H4 (cell line): ENCODE results near the gene ZC3H10. TPM values are rescaled to one million over a fixed set of nuclear protein-coding genes. Genes with fewer than 3 reads are reported as not detected.
"Not testable (repeated sequence)": the region's sequence is repeated elsewhere in the genome, so short reads cannot be mapped to it uniquely, and the experiment has no call there.

Experiments used
- DNase-seq: peaks from one replicate; pipeline ENCODE4 v3.0.0-alpha.2; 2015; ENCODE audit warnings: low spot score
- total RNA-seq: library from RNA; depleted of rRNA; stranded (reverse); fragments of >200 nt; shearing (Covaris generic); gene quantifications from 2 replicates; pipeline ENCODE4 v1.2.3, GENCODE V29; 2014

Gene ZC3H10
- total RNA-seq, 1 experiment from 2014 or later, result 1.9 TPM

GRCh38 chr12:56154818-56155217 lies 36.8 kb downstream of the ZC3H10 start:
- DNase-seq, result no peak

DNA sequence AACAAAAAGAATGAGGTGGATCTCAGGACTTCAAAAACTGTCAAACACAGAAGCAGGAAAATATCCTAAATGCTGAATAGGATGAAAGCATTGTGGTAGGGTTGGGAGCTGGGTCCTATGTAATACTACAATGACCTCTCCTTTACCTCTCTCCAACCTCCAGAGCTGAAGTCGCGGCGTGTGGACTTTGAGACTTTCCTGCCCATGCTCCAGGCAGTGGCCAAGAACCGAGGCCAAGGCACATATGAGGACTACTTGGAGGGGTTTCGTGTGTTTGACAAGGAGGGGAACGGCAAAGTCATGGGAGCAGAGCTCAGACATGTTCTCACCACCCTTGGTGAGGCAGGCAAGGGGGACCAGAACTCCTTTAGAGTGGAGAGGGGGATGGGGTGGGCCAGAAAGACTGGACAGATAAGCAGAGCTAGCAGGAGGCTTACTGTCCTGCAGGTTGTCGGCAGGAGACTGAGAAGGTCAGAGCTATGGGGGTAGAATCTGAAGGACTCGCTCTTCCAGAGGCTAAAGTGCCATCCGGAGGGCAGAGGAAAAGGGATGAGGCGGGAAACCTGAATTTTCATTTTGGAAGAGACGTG lies 37.3 kb downstream of the ZC3H10 start:
- no peak for DNase-seq

GRCh38 chr12:56156464-56157200 lies 38.6 kb downstream of the ZC3H10 start:
- not testable (repeated sequence) for DNase-seq

- peak; percentile 78 for DNase-seq
These were observed 39.3 kb downstream of the ZC3H10 start for GRCh38 chr12:56157201-56158028.

GRCh38 chr12:56158029-56158925 lies 40.2 kb downstream of the ZC3H10 start, which contains the start of gene MYL6:
Gene MYL6 (plus strand): TSS chr12:56158359. CDS start chr12:56158402, 43 bp downstream.
- DNase-seq, result peak; percentile 99

DNA sequence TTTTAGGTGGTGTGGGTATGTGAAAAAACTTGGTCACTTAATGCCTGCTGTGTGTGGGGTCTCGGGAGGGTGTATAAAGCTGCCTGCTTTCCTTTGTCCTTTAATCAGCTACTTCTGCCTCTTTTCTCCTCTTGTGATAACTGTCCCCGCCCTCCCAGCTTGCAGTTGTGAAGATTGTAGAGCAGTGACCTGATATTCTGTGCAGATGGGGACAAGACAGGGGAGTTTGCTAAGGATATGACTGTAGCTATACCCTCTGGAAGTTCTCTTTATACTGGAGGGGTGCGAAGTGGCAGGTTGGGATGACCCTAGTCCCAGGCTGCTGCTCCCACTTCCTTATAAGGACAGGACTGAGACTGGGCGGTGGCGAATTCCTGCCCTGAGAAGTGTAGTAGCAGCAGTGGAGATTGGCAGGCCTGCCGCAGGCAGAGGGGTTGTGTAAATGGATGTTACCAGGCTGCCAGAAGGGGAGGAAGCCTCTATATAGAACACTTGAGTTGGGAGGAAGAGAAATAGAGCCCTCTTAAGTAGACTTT lies 40.9 kb downstream of the ZC3H10 start:
- peak; percentile 76 for DNase-seq

GRCh38 chr12:56159482-56160192 lies 41.6 kb downstream of the ZC3H10 start:
- no peak for DNase-seq

- DNase-seq, result no peak
These were observed 42.2 kb downstream of the ZC3H10 start for GRCh38 chr12:56160193-56160763.

DNA sequence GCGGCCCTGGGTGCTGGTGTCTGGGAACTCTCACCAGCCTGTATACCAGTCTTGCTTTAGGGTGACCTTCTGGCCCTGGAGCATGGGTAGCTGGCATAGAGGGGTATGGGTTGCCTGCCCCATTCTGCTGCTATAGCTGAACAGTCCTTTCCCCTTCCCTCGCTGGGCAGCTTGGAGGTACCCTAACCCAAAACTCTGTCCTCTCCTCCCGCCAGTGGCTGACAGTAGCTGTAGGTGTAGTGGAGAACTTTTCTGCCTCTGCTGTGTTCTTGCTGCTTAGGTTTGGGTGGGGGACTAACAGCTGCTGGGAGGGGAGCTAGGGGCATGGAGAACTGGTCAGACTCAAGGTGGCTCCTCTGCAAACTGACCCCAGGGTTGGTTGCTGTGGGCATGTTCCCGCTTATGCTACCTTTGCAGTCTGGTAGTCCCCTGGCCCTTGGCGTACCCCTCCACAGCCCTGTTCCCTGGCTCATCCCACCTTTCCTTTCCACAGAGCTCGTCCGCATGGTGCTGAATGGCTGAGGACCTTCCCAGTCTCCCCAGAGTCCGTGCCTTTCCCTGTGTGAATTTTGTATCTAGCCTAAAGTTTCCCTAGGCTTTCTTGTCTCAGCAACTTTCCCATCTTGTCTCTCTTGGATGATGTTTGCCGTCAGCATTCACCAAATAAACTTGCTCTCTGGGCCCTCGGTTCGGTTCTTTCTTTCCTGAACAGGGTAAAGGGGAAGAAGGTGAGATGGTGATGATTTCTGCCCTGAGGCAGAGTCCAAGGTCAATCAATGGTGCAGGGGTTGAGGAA lies 43.0 kb downstream of the ZC3H10 start:
- no peak for DNase-seq

DNA sequence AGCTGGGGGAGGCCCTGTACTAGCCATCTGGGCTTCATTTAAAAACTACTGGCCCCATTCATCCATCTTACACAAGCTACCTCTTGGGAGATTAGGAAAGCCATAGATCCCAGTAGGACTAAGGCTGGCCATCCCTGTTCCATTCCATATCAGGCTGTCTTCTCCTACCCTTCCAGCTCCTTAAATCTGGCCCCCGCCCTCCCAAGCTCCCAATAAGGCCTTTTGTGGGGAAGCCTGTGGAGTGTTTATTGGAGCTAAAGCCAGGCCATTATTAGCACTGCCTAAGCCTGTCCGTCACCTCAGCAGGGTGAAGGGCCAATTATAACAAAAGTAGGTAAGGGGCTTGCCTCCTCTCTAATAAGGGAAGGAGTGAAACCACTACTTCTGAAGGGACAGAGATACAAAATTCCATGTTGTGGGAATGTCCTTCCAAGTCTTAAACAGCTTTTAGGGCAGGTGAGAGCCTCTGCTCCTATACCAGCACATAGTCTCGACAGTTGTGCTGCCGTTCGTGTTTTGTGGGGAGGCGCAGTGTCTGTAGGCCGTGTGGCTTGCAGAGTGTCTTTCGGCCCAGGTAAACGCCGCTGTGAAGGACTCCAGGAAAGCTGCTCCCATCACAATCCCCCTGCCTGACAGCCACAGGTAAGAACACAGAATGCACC lies 43.8 kb downstream of the ZC3H10 start:
- no peak for DNase-seq

GRCh38 chr12:56162468-56163290 lies 44.6 kb downstream of the ZC3H10 start:
- DNase-seq, result no peak

- no peak for DNase-seq
These were observed 45.7 kb downstream of the ZC3H10 start for GRCh38 chr12:56163533-56164344.

- no peak for DNase-seq
These were observed 46.3 kb downstream of the ZC3H10 start for GRCh38 chr12:56164345-56164729.

GRCh38 chr12:56165369-56165768 lies 47.3 kb downstream of the ZC3H10 start:
- DNase-seq, result no peak

DNA sequence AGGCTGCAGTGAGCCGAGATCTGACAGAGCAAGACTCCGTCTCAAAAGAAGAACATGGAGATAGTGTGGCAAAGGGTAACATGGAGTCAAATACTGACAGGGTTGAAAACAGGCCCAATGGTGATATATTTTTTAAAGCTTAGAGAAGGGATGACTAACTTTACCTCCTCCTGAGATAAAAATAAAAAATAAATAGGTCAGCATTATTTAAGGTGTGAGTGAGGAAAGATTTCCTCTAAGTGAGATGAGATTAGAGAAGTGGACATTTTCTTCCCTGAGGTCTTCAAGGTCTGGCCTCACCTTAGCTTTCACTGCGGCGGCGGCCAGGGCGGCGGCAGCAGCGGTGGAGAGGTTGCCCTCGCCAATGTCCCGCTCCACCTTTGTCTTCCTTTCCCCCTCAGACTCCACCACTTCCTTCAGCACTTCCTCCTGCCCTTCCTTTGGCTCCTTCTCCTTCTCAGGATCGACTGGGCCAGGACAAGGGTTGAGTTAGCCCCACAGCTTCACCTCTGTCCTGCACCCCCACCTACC lies 51.2 kb downstream of the ZC3H10 start:
- no peak for DNase-seq

DNA sequence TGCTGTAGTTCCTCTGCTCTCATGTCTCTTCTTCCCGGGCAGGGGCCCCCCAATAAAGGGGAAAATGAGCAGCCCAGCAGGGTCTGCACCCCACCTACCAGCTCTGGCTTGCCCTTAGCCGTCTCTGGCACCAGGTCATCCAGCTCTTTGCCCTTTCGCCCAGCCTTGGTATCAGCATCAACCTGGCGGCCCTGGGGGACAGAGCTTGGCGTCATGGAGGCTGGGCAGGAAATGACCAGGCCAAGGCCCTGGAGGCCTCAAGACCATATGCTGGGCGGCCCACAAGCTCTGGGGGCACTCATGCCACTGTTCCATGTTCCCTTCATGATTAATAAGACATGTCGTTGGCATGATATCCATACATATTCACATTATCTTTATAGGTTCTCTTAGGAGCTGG lies 54.8 kb downstream of the ZC3H10 start:
- no peak for DNase-seq
